Activated CD8-positive, alpha-beta memory T cell treated with anti-CD3 and anti-CD28 coated beads for 1 hour (primary cell): ENCODE results near the gene ANKRD13B.
A peak's percentile ranks its signal among the peaks of the same experiment; 100 is the strongest.

Source experiments
- DNase-seq, 2 donors: peaks; one replicate each; pipeline ENCODE4 v3.0.0-alpha.2; 2020; ENCODE audit warnings: low read depth in 1 of 2; ENCODE audit errors: extremely low read depth in 1 of 2

Gene ANKRD13B

GRCh38 chr17:29616300-29617048 is 23.5 kb downstream of the ANKRD13B start:
- no peak for DNase-seq

DNA sequence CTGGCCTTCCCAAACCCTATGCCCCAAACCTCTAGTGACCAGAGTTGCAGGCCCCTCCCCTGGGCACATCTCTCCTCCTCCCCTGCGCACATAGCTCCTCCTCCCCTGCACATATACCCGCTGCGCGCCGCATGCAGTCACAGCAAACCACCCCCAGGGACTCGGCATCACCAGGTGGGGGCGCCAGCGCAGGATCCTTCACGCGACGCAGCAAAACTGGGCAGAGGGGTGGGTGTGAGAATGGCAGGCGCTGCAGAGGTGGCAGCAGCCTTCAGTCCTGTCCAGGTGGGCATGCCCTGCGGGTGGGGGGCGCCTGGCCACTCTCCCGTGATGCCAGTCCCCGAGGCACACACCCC is 24.2 kb downstream of the ANKRD13B start:
- peak; percentile 60 to 82 for DNase-seq

DNA sequence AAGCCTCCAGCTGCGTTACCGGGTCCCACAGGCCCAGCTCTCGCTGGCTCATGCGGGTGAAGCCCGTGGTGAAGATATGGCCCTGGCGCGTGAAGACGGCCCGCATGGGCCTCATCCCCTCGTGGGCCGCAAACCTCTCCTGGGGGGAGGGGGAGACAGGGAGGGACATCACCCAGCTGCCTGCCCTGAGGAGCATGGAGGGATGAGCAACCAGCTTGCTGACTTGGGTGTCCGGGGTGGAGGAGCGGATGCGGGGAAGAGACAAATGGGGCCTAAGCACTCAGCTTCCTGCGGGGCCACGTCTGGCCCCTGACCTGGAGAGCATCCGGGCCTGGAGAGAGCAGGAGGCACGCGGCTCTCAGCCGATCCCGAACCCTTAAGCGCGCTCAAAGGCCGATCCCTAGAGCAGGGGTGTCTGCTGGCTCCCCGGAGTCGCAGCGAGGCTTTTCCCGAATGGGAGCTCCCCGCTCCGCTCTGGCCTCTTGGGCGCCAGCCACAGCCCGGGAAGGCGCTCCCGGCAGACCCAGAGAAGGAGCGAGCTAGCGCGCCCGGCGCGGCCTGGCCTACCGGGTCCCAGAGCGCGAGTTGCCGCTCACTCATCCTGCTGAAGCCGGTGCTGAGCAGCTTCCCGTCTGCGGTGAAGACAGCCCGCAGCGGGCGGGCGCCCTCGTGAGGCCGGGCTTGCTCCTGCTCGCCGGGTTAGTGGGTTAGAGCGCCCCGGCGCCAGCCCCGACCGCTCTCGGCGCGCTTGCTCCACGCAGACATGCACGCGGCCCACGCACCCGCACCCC is 24.7 kb downstream of the ANKRD13B start:
- DNase-seq = peak; percentile 69 to 78

DNA sequence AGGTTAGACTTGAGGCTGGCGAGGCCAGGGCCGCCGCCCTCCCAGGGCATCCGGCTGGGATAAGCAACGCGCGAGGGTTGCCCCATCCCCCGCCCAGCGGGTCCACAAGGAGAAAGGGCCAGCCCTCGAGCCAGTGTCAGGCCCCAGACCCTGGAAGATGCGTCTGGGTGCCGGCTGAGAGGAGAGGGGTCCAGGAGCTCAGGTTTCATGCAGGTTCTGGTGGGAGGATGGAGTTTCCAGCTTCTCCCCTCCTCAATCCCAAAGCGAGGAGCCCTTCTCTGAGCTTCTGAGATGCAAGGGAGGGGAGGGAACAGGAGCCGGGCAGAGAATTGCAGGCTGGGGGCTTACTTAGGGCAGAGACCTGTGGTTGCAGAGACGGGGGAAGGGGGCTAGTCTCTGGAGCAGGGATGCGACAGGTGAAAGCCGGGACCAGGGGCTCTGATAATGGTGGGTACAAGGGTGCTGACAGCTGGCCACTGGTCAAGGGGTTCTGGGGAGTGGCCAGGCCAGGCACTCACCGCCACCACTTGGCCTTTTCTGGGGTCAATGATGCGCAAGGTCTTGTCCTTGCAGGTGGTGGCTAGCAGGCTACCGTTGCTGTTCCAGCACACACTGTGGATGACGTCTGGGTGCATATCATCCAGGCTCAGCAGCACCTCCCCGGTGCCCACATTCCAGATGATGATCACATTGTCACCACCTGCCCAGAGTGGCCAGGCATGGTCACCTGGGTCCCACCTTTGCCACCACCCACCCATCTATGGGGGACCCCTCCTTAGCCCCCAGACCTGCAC is 25.5 kb downstream of the ANKRD13B start:
- no peak for DNase-seq

DNA sequence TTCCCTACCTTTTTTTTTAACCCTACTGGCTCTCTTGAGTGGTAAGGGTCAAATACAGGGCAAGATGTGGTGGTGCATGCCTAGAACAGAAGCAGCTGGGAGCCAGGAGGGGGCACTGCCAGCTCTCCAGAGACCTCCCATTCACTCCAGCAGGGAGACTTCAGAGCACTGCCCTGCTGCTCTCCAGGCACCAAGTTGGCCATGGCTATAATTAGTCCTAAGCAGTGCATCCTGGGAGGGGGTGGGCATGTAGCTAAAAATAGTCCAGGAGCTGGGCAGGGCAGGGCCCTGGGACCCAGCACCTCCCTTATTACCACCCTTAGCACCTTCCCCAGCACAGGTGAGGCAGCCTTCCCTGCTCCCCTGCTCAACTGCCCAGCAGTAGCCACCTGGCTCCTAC is 26.3 kb downstream of the ANKRD13B start:
- no peak for DNase-seq

- DNase-seq = no peak
Measured at GRCh38 chr17:29620271-29620670, 27.3 kb downstream of the ANKRD13B start.

- no peak for DNase-seq
Measured at GRCh38 chr17:29620779-29621500, 28.0 kb downstream of the ANKRD13B start.

GRCh38 chr17:29621751-29622194 is 28.8 kb downstream of the ANKRD13B start:
- no peak for DNase-seq

DNA sequence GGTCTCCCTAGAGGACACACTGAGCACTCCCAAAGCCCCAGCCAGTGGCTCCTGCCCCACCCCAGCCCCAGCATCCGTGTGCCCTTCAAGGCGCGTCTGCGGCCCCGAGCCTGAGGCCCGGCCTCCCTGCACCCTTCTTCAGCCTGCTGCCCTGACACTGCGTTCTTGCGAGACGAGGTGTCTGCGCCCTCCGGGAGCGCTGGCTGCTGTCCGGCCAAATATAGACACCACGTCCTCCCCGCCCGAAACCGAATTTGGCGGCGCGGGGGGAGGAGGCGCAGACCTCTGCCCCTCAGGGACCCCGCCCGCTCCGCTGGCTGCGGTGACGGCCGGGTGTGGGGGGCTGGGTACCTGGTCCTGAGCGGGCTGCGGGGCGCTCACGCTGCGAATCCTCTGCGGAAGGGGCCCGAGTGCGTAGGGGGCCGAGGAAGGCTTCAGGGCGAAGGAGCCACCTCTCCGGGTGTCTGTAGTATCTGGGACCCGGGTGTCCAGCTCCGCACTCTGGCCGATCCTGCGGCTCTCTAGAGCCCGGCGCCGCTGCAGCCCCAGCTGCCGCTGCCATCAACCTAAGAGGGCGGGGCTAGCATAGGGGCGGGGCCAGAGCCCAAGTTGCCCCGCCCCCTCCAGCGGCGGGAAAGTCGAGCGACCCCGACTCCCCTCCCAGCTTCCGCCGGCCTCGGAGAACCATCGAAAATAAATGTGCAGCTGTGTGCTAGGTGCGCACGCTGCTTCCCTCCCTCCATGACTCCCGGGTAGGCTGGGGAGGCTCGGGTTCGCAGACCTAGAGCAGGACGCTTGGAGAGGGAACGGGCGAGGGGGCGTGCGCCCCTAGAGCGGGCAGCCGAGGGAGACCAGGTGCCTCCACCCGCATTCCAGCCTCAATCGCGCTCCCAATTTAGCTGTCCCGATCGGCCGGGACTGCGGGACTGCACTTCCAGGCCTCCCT is 29.7 kb downstream of the ANKRD13B start, which contains the start of gene CORO6:
CORO6 (minus strand) TSS at position 576 of the 946 bp plus-strand sequence. CDS start 1,491 bp downstream, outside the sequence.
- DNase-seq = no peak

DNA sequence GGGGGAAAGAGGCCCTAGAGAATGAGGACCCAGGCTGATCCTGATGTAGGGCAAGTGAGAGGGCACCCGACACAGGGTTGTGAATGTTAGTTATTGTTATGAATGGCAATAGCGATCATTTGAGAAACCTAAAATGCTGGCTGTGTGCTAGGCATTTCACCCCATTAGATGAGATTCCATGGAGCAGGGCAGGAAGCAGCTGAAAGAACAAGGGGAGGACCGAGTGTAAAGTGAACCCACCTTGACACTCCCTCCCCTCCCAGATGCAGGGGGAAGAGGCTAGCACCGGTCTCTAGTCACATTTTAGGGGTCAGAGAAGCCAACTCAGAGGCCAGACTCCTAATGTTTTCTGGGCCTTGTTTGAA is 30.3 kb downstream of the ANKRD13B start:
- DNase-seq = no peak

- DNase-seq = no peak
Measured at GRCh38 chr17:29624586-29624985, 31.7 kb downstream of the ANKRD13B start.

DNA sequence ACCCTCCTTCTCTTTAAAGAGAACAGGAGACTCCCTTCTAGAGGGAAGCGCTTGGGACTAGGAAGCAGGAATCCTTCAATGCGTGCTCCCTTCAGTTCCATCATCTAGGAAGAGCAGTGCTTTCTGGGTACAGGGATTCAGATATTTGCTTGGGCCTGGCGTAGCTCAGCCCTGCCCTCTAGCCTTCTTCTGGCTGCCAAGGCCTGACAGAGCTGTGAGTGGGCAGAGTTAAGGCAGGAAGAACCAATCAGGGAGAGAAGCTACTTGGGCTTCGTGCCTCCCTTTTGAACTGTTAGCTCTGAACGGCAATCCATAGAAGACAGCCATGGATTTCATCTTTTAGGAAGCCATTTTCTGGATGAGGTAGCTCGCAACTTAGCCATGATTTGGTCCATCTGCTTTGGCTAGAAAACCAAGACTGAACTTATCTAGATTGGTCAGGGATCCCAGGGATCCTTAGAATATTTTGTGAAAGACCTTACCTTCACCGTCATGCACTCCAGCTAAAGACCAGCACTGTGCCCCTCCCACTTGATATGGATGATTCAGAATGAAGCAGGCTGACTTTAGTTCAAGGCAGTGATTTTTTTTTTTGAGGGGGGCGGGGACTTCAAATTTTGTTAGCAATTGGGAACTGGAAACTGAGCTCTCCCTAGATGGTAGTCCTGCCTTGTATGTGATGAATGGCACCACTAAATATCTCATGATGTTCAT is 32.3 kb downstream of the ANKRD13B start:
- DNase-seq = no peak

DNA sequence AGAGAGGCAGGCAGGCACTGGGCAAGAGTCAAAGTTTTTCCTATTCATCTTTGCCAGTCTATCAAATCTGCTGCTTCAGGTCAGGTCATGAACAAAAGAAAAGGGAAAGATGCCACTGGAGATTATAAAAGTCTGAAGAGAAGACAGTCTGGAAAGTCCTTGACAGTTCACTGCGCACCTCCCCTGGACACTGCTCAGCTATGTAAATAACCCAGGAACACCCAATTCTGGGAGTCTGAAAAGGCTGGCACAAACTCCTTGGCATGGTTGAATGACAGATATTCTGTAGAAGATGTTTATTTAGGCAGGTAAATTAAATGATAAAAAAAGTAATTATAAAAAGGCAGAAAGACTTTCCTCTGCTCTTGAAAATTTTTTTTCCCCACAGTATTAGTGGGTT is 35.0 kb downstream of the ANKRD13B start:
- DNase-seq = no peak

DNA sequence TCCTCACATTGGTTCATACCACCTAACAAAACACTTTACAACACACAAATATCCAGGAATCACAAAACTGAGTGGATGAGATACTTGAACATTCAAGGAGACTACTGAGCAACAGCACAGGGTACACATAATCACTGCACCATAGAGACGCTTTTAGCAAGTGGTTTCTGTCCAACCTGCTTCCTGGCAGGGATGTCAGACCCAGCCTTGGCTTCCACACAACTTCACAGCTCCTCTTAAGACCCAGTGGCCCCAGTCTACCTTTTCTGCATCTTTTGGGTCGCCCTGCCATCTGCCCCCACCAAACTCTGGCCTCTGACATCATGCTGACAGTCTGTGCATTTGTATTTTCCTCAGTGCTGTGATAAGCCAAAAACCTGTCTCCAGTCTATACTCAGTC is 35.7 kb downstream of the ANKRD13B start:
- no peak for DNase-seq

DNA sequence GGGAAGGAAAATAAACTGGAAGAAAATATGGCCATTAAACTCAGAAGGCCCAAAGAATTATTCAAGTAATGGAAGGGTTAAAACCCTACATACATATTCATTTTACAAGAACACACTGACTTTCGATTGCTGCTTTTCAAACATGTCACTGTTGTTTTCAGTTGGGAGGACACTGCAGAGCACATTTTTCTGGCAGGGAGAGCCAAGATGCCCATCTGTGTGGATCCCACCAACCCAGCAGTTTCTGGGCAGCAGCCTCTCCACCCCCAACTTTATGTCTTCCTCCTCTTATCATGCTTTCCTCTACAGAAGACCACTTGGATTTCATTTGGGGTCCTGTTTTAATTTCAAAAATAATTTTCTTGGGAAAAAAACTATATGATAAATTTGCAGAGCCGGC is 36.9 kb downstream of the ANKRD13B start:
- DNase-seq = no peak

- DNase-seq = no peak
Measured at GRCh38 chr17:29630630-29631193, 37.8 kb downstream of the ANKRD13B start.

DNA sequence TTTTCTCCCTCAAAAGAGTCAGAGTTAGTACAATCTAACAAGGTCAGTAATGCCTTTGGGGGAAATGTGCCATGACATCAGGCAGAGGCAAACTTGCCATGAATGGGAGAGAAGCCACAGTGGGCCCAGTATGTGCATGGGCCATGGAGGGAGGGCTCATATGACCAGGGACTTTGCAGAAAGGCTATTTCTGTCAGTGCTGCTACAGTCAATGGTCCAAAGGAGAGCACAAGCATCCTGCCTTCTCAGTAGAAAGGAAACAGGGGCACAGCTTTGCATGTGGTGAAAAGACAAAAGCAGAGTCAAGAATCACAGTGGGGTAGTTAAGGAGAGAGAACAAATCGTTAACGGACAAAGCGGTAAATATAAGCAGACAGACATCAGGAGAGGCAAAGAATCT is 41.0 kb downstream of the ANKRD13B start:
- DNase-seq = no peak

DNA sequence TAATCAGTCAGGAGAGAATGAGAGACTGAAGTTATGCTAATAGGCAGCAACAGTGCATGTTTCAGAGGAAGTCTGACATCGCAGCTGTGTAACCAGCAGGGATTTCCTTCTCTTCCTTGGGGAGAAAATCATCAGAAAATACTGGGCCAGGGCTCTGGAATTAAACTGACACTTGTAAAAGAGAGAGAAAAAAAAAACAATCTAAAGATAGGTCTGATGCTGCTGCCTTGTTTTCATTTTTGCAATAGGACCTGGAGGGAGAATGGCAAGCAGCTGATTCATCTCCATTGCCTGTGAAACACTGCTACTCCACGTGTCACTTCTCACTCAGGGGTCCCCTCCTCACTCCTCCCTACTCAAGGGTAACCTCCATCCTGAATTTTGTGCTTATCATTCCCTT is 47.5 kb downstream of the ANKRD13B start:
- no peak for DNase-seq
